HepG2 (cell line): ENCODE data around the gene AADAT. TPM values are rescaled to one million over a fixed set of nuclear protein-coding genes. Genes with fewer than 3 reads are reported as not detected.

Source experiments
- KAT2B ChIP-seq: fragments of 150-350 bp; IDR thresholded peaks from 2 replicates; pipeline ENCODE4 v1.6.1; 2014; ENCODE audit warnings: low read depth, low read length, borderline replicate concordance
- KMT2B ChIP-seq: IDR thresholded peaks from 2 replicates; pipeline ENCODE4 v1.6.1; 2016; ENCODE audit warnings: missing genetic modification reagents, missing compliant biosample characterization
- NCOA5 ChIP-seq: sonication (generic); formaldehyde crosslinking; IDR thresholded peaks from 2 replicates; pipeline ENCODE4 v1.4.0; 2020; ENCODE audit warnings: missing genetic modification reagents
- NFKB2 ChIP-seq: sonication (generic); formaldehyde crosslinking; IDR thresholded peaks from 2 replicates; pipeline ENCODE4 v1.4.0; 2020; ENCODE audit warnings: missing genetic modification reagents, borderline replicate concordance
- RORA ChIP-seq: sonication (generic); formaldehyde crosslinking; IDR thresholded peaks from 2 replicates; pipeline ENCODE4 v1.5.0; 2020; ENCODE audit warnings: mild to moderate bottlenecking, missing genetic modification reagents, moderate library complexity
- SMAD3 ChIP-seq: sonication (generic); formaldehyde crosslinking; IDR thresholded peaks from 2 replicates; pipeline ENCODE4 v1.4.0; 2020; ENCODE audit warnings: missing genetic modification reagents
- ZBTB1 ChIP-seq: sonication (generic); formaldehyde crosslinking; IDR thresholded peaks from 2 replicates; pipeline ENCODE4 v1.4.0; 2020; ENCODE audit warnings: missing genetic modification reagents, borderline replicate concordance
- ZC3H13 ChIP-seq: sonication (generic); formaldehyde crosslinking; IDR thresholded peaks from 2 replicates; pipeline ENCODE4 v1.8.1; 2023; ENCODE audit warnings: mild to moderate bottlenecking, missing genetic modification reagents, moderate library complexity
- ZNF33A ChIP-seq: sonication (generic); formaldehyde crosslinking; IDR thresholded peaks from 2 replicates; pipeline ENCODE4 v1.5.1; 2020; ENCODE audit warnings: missing genetic modification reagents, mild to moderate bottlenecking, moderate library complexity, borderline replicate concordance
- ZNF615 ChIP-seq: sonication (generic); formaldehyde crosslinking; IDR thresholded peaks from 2 replicates; pipeline ENCODE4 v1.5.0; 2020; ENCODE audit warnings: mild to moderate bottlenecking, missing genetic modification reagents, borderline replicate concordance
- ZNF652 ChIP-seq: IDR thresholded peaks from 2 replicates; pipeline ENCODE4 v1.6.1; 2016; ENCODE audit warnings: low read depth, borderline replicate concordance
- ZNF816 ChIP-seq: sonication (generic); formaldehyde crosslinking; IDR thresholded peaks from 2 replicates; pipeline ENCODE4 v1.8.0; 2022; ENCODE audit warnings: missing genetic modification reagents, mild to moderate bottlenecking, borderline replicate concordance
- ZNF850 ChIP-seq: sonication (generic); formaldehyde crosslinking; conservative IDR thresholded peaks from 2 replicates; pipeline ENCODE4 v1.9.0; 2021; ENCODE audit warnings: mild to moderate bottlenecking, missing genetic modification reagents
- ZSCAN30 ChIP-seq: sonication (generic); formaldehyde crosslinking; IDR thresholded peaks from 2 replicates; pipeline ENCODE4 v1.5.0; 2020; ENCODE audit warnings: mild to moderate bottlenecking, missing genetic modification reagents
- ZZZ3 ChIP-seq: sonication (generic); formaldehyde crosslinking; IDR thresholded peaks from 2 replicates; pipeline ENCODE4 v1.4.0; 2020; ENCODE audit warnings: missing genetic modification reagents, mild to moderate bottlenecking, borderline replicate concordance
- polyA plus RNA-seq, 8 experiments: library from polyadenylated mRNA; depleted of rRNA in 3 of 8; stranded (reverse) in 7 of 8; unstranded in 1 of 8; fragments of >200 nt; fragmentation: Illumina TruSeq in 4 of 8; extraction: Trizol in 4 of 8; gene quantifications; 2 replicates each; pipeline versions ENCODE4 v1.2.1 to v1.2.3, GENCODE V29; 2011 to 2016; ENCODE audit warnings: low read depth in 4 of 8, missing spikeins in 1 of 8, mixed read lengths in 1 of 8; ENCODE audit not compliant: insufficient read depth in 1 of 8
- total RNA-seq, 5 experiments: library from RNA; depleted of rRNA; stranded (reverse); fragments of >200 nt; fragmentation: Illumina TruSeq; extraction: Trizol; gene quantifications; 2 replicates each; pipeline ENCODE4 v1.2.3, GENCODE V29; 2016; ENCODE audit warnings: low read depth in 1 of 5
- TF ChIP-seq, protein P1 (sequence below): sonication (generic); formaldehyde crosslinking; IDR thresholded peaks from 2 replicates; pipeline ENCODE4 v1.4.0; 2020; ENCODE audit warnings: missing genetic modification reagents, borderline replicate concordance
- TF ChIP-seq, protein P2 (sequence below): sonication (generic); formaldehyde crosslinking; IDR thresholded peaks from 2 replicates; pipeline ENCODE4 v1.5.0; 2020; ENCODE audit warnings: missing genetic modification reagents, mild to moderate bottlenecking, borderline replicate concordance
- TF ChIP-seq, protein P3 (sequence below), 2 experiments: sonication (generic) in 1 of 2; formaldehyde crosslinking in 1 of 2; IDR thresholded peaks; 2 replicates each; pipeline versions ENCODE4 v1.4.0 to v1.6.1; 2016 to 2020; ENCODE audit warnings: borderline replicate concordance in 1 of 2, low read depth in 1 of 2, mild to moderate bottlenecking in 1 of 2, missing genetic modification reagents in 1 of 2
- TF ChIP-seq, protein P4 (sequence below): conservative IDR thresholded peaks from 2 replicates; pipeline ENCODE4 v1.6.1; 2018; ENCODE audit warnings: missing genetic modification reagents

Gene AADAT
- total and polyA plus RNA-seq, 2 of the 13 experiments (the other 11 are each of a cell fraction or from before 2014, with no cell fraction given): 6.1 to 9.1 TPM

DNA sequence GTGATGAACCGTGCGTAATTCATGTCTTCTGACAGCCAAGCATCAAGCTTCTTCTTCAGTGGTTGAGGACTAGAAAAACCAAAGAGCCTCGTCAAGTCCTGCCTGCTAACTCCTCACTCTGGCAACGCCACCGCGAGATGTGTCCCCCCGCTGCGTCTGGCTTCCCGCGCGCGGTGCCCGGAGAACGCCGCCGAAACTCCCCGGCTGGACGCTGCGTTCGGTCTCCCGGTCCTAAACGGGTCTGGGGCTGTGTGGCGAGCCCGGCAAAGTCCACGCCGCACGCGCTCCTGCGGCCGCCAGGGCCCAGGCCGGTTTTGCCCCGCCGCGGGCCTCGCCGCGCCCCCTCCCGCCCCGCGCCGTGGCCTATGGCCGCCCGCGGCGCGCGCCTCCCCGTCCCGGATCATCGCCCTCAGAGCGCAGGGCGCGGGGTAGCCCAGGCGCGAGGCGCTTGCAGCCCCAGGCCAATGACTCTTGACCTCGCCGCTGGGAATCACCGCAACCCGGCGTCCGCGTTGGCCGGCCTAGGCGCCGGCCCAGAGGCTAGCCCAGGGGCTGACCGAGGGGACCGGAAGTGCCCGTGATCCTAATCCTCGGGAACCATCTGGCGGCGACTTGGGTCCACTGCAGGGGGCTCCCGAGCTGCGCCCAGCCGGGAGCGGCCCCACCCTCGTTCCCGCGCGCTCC lies at the start of gene AADAT (continued):
- TF ChIP-seq RORA (CRISPR knock-in tag) (no peak), KMT2B (peak; percentile 36; the same call in 1 of the 2 replicates), SMAD3 (CRISPR knock-in tag) (no peak), NCOA5 (CRISPR knock-in tag) (no peak), ZZZ3 (CRISPR knock-in tag) (no peak), ZNF850 (CRISPR knock-in tag) (no peak), ZSCAN30 (CRISPR knock-in tag) (no peak), ZBTB1 (CRISPR knock-in tag) (no peak), ZNF652 (CRISPR knock-in tag) (no peak), NFKB2 (CRISPR knock-in tag) (no peak; the same call in 1 of the 2 replicates), ZNF816 (no peak), ZNF615 (CRISPR knock-in tag) (no peak), KAT2B (no peak), ZC3H13 (CRISPR knock-in tag) (no peak), ZNF33A (CRISPR knock-in tag) (no peak)
- TF ChIP-seq, protein P1, sequence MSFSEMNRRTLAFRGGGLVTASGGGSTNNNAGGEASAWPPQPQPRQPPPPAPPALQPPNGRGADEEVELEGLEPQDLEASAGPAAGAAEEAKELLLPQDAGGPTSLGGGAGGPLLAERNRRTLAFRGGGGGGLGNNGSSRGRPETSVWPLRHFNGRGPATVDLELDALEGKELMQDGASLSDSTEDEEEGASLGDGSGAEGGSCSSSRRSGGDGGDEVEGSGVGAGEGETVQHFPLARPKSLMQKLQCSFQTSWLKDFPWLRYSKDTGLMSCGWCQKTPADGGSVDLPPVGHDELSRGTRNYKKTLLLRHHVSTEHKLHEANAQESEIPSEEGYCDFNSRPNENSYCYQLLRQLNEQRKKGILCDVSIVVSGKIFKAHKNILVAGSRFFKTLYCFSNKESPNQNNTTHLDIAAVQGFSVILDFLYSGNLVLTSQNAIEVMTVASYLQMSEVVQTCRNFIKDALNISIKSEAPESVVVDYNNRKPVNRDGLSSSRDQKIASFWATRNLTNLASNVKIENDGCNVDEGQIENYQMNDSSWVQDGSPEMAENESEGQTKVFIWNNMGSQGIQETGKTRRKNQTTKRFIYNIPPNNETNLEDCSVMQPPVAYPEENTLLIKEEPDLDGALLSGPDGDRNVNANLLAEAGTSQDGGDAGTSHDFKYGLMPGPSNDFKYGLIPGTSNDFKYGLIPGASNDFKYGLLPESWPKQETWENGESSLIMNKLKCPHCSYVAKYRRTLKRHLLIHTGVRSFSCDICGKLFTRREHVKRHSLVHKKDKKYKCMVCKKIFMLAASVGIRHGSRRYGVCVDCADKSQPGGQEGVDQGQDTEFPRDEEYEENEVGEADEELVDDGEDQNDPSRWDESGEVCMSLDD (CRISPR knock-in tag): no peak
- TF ChIP-seq, protein P2, sequence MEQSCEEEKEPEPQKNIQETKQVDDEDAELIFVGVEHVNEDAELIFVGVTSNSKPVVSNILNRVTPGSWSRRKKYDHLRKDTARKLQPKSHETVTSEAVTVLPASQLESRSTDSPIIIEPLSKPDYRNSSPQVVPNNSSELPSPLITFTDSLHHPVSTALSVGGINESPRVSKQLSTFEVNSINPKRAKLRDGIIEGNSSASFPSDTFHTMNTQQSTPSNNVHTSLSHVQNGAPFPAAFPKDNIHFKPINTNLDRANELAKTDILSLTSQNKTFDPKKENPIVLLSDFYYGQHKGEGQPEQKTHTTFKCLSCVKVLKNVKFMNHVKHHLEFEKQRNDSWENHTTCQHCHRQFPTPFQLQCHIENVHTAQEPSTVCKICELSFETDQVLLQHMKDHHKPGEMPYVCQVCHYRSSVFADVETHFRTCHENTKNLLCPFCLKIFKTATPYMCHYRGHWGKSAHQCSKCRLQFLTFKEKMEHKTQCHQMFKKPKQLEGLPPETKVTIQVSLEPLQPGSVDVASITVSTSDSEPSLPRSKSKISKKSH (CRISPR knock-in tag): no peak
- TF ChIP-seq, protein P3, sequence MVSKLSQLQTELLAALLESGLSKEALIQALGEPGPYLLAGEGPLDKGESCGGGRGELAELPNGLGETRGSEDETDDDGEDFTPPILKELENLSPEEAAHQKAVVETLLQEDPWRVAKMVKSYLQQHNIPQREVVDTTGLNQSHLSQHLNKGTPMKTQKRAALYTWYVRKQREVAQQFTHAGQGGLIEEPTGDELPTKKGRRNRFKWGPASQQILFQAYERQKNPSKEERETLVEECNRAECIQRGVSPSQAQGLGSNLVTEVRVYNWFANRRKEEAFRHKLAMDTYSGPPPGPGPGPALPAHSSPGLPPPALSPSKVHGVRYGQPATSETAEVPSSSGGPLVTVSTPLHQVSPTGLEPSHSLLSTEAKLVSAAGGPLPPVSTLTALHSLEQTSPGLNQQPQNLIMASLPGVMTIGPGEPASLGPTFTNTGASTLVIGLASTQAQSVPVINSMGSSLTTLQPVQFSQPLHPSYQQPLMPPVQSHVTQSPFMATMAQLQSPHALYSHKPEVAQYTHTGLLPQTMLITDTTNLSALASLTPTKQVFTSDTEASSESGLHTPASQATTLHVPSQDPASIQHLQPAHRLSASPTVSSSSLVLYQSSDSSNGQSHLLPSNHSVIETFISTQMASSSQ (IDR thresholded peaks at IDR 0.05; ENCODE audit: low read depth): no peak
- TF ChIP-seq, protein P3 (CRISPR knock-in tag; IDR thresholded peaks at IDR 0.05; ENCODE audit: borderline replicate concordance): no peak
- TF ChIP-seq, protein P4, sequence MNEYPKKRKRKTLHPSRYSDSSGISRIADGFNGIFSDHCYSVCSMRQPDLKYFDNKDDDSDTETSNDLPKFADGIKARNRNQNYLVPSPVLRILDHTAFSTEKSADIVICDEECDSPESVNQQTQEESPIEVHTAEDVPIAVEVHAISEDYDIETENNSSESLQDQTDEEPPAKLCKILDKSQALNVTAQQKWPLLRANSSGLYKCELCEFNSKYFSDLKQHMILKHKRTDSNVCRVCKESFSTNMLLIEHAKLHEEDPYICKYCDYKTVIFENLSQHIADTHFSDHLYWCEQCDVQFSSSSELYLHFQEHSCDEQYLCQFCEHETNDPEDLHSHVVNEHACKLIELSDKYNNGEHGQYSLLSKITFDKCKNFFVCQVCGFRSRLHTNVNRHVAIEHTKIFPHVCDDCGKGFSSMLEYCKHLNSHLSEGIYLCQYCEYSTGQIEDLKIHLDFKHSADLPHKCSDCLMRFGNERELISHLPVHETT (CRISPR knock-in tag): no peak
